ENCODE data around the gene SLC2A5. TPM values are rescaled to one million over a fixed set of nuclear protein-coding genes. Genes with fewer than 3 reads are reported as not detected.

The SLC2A5 gene
- total and polyA plus RNA-seq, 2 donors (not counting 3 experiments of a cell fraction or from before 2014, with no cell fraction given) = not detected

- no peaks in the 10 kb centered on the region for H3K27me3 ChIP-seq (ENCODE audit: control insufficient read depth in 2 of 2, insufficient read depth in 2 of 2, low read length in 2 of 2)
- TF ChIP-seq JUN (IDR thresholded peaks at IDR 0.05; ENCODE audit: borderline replicate concordance, insufficient read depth, insufficient read length, low read depth) (no peak), FOS (IDR thresholded peaks at IDR 0.05; ENCODE audit: borderline replicate concordance, insufficient read depth, low read length) (no peak), CTCF (IDR thresholded peaks at IDR 0.05; ENCODE audit: extremely low read depth in 1 of 2, insufficient read depth in 1 of 2, low read depth in 1 of 2, low read length in 2 of 2) (no peak), POLR2A (IDR thresholded peaks at IDR 0.05; ENCODE audit: low read depth, low read length) (no peak), EZH2 (IDR thresholded peaks at IDR 0.05; ENCODE audit: borderline replicate concordance, low read depth, low read length, severe bottlenecking) (no peak), MYC (IDR thresholded peaks at IDR 0.05; ENCODE audit: low read depth, low read length) (no peak), MAX (IDR thresholded peaks at IDR 0.05; ENCODE audit: insufficient read depth, insufficient read length) (no peak), POLR2AphosphoS5 (IDR thresholded peaks at IDR 0.05; ENCODE audit: insufficient read depth, low read depth, low read length) (no peak), GATA2 (IDR thresholded peaks at IDR 0.05; ENCODE audit: insufficient read depth, insufficient read length, low read depth, low read length) (no peak)
- H3K9ac ChIP-seq (replicated peaks; ENCODE audit: extremely low read depth, insufficient read depth, low read length) = no peak overlapping the region
- H3K79me2 ChIP-seq (ENCODE audit: control insufficient read depth, insufficient read depth, low read length) = no peaks in the 10 kb centered on the region
- H4K20me1 ChIP-seq (replicated peaks; ENCODE audit: control insufficient read depth, extremely low read depth, insufficient read depth, low read length) = no peaks in the 10 kb centered on the region
- POLR2A ChIA-PET = no interaction called here
- no peaks in the 10 kb centered on the region for H3K4me1 ChIP-seq (ENCODE audit: control insufficient read depth, extremely low read depth, insufficient read depth, low read length)
- H3K9me1 ChIP-seq (replicated peaks; ENCODE audit: control insufficient read depth, extremely low read depth, insufficient read depth, low read length) = no peaks in the 10 kb centered on the region
- dilution Hi-C loops (cut with MboI; ENCODE audit: extremely low pct_ligation_motif_present, low sequenced_read_pairs) = no loop called here
- intact Hi-C loops (cut with micrococcal nuclease) = no loop called here
- H3K36me3 ChIP-seq (ENCODE audit: control insufficient read depth in 2 of 2, extremely low read depth in 1 of 2, insufficient read depth in 2 of 2, low read length in 2 of 2) = no peaks in the 10 kb centered on the region
- no peak overlapping the region for H2AFZ ChIP-seq (ENCODE audit: low read depth, low read length)
- H3K4me2 ChIP-seq (ENCODE audit: insufficient read depth, low read length) = no peak overlapping the region
- H3K4me3 ChIP-seq (replicated peaks in 1 of 3; ENCODE audit: insufficient read depth in 1 of 3, low read depth in 1 of 3, low read length in 3 of 3) = no peak overlapping the region
- CTCF ChIA-PET = interaction anchor here (0.5 to 4.7 kb wide), 36 partner anchors 10 to 383 kb away, joined by 3 to 84 read pairs (median 6); partner anchors contain the start of genes GPR157 and H6PD
- no peaks in the 10 kb centered on the region for H3K9me3 ChIP-seq (replicated peaks; ENCODE audit: control insufficient read depth, insufficient read depth, low read length)
- no TSS peak for BruUV-seq (replicated peaks)
- FAIRE-seq (no peak), DNase-seq (ENCODE audit: low read depth, low spot score) (no peak)
- H3K27ac ChIP-seq (ENCODE audit: insufficient read depth, low read depth, low read length) = no peak overlapping the region
These were observed 41.9 kb upstream of the SLC2A5 start for GRCh38 chr1:9111357-9111691.

Data from endothelial cell of umbilical vein (primary cell).